Prostate gland (tissue), 2 donors: ENCODE data around the gene DDX39A. TPM values are rescaled to one million over a fixed set of nuclear protein-coding genes. Genes with fewer than 3 reads are reported as not detected.
"Not testable (repeated sequence)": the region's sequence is repeated elsewhere in the genome, so short reads cannot be mapped to it uniquely, and the experiment has no call there.

Source experiments
- DNase-seq: peaks from one replicate; pipeline ENCODE4 v3.0.0-alpha.2; 2019; ENCODE audit warnings: low spot score
- H3K27ac ChIP-seq, 2 donors: fragments of 200-600 bp; sonication (generic); 2 replicates each; pipeline ENCODE4 v1.5.1; 2017 to 2019
- H3K27me3 ChIP-seq: fragments of 200-600 bp; sonication (generic); replicated peaks from 2 replicates; pipeline ENCODE4 v1.5.1; 2019; ENCODE audit not compliant: insufficient read depth
- H3K36me3 ChIP-seq, 2 donors: fragments of 200-600 bp; sonication (generic); 1 replicate in 1 of 2; 2 replicates in 1 of 2; pipeline versions ENCODE4 v1.5.1 to v1.8.1; 2017 to 2019
- H3K4me1 ChIP-seq: fragments of 200-600 bp; sonication (generic); replicated peaks from 2 replicates; pipeline ENCODE4 v1.5.1; 2019
- H3K4me3 ChIP-seq, 2 donors: fragments of 200-600 bp; sonication (generic); 2 replicates each; pipeline ENCODE4 v1.5.1; 2017 to 2019
- H3K9me3 ChIP-seq: fragments of 200-600 bp; sonication (generic); 2 replicates; pipeline ENCODE4 v1.5.1; 2017
- CTCF ChIP-seq, 4 experiments: fragments of 200-600 bp in 2 of 4; fragments of 450-650 bp in 2 of 4; sonication (generic) in 2 of 4; IDR thresholded peaks; 1 replicate in 3 of 4; 2 replicates in 1 of 4; pipeline ENCODE4 v1.5.1; 2016 to 2019; ENCODE audit warnings: antibody characterized with exemption in 4 of 4, mild to moderate bottlenecking in 2 of 4, moderate library complexity in 2 of 4
- POLR2A ChIP-seq: fragments of 450-650 bp; IDR thresholded peaks from one replicate; pipeline ENCODE4 v1.6.1; 2016; ENCODE audit warnings: antibody characterized with exemption, mild to moderate bottlenecking
- POLR2AphosphoS5 ChIP-seq: sonication (generic); formaldehyde crosslinking; IDR thresholded peaks from one replicate; pipeline ENCODE4 v1.6.1; 2017; ENCODE audit warnings: antibody characterized with exemption
- WGBS: methylation state at CpG from one replicate; pipeline ENCODE4 v1.1.5; 2018; 5-methylcytosine and 5-hydroxymethylcytosine counted together
- intact Hi-C: fragments of 100-400 bp; cut with DNase I; formaldehyde crosslinking; loops from one replicate; pipeline ENCODE4 v1.14.2; 2022
- total RNA-seq, 2 donors: library from RNA; depleted of rRNA; stranded (reverse); fragments of >200 nt; gene quantifications; one replicate each; pipeline ENCODE4 v1.1.0, GENCODE V29; 2016

Gene DDX39A
- total RNA-seq, 2 donors from 2014 or later: 64.9 to 121 TPM

DNA sequence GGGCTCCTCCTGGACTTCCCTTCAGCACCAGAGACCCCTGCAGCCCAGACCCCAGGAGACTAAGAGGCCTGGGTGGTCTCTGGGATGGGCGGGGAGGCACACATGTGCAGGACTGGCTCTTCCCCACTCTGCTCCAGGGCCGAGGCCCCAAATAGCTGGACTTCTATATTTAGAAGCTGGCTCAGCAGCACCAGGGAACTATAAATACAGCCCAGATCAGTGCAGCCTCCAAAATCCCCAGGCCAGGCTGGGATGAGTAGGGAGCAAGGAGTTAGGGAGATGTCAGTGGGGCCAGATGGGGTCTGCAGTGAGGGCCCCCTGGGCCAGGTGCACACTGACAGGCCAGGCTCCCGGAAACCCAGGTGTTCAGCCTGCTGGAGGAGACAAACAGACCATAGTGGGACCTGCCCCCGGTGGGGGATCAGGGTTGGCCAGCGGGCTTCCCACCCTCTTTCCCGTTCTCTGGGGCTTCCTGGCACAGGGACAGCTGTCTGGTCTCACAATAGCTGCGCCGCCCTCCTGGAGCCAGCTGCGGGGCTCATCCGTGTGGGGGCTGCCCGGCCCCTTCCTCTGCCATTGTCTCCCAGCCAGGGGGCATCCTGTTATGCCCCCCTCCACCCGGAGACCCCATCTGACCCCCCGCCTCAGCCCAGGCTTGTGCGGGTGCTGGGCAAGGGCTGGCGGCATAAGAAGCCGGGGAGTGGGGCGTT, 43.4 kb downstream of the DDX39A start:
- intact Hi-C loops: no loop called here
- no peak for TF ChIP-seq CTCF (IDR thresholded peaks at IDR 0.05)
- TF ChIP-seq POLR2AphosphoS5: no peak
- no peak for TF ChIP-seq POLR2A
- no peak for DNase-seq
- H3K27me3 ChIP-seq: no peaks in the 10 kb centered on the region
- 50% methylated on average over 17 of the region's 17 CpGs for WGBS
- H3K36me3 ChIP-seq: no peaks in the 10 kb centered on the region
- H3K9me3 ChIP-seq: no peaks in the 10 kb centered on the region
- H3K4me3 ChIP-seq: no peak overlapping the region
- no peak overlapping the region for H3K27ac ChIP-seq
- H3K4me1 ChIP-seq: peaks cover 6% of the 10 kb centered on the region

DNA sequence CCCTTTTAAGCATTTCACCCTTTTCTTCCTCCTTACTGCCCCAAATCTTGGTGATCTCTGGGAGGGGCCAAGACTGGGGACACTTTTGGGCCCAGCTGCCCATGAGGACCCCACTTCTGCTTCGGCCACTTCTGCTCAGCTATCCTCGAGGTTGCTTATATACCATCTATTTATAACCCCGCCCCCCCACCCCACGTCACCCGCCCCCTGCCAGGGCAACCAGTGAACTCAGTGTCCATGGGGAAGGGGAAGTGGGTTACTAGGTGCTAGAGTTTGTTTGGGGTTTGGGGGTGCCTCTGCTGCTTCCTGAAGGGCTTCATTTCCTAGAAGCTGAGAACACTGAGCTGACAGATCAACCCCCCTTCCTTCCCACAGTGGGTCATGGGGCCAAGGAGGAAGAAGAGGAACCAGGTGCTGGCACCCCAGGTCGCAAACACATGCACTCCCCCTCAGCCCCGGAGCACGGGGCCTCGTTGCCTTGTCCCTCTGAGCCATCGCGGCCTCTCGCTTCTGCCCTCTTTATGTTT, 44.0 kb downstream of the DDX39A start:
- H3K27ac ChIP-seq: no peak overlapping the region
- H3K4me1 ChIP-seq: peaks cover 6% of the 10 kb centered on the region
- intact Hi-C loops: no loop called here
- H3K4me3 ChIP-seq: no peak overlapping the region
- TF ChIP-seq POLR2AphosphoS5: no peak
- no peak for TF ChIP-seq POLR2A
- TF ChIP-seq CTCF (IDR thresholded peaks at IDR 0.05): no peak
- no peaks in the 10 kb centered on the region for H3K36me3 ChIP-seq
- H3K27me3 ChIP-seq: no peaks in the 10 kb centered on the region
- DNase-seq: no peak
- H3K9me3 ChIP-seq: no peaks in the 10 kb centered on the region
- WGBS: 46% methylated on average over 12 of the region's 12 CpGs

DNA sequence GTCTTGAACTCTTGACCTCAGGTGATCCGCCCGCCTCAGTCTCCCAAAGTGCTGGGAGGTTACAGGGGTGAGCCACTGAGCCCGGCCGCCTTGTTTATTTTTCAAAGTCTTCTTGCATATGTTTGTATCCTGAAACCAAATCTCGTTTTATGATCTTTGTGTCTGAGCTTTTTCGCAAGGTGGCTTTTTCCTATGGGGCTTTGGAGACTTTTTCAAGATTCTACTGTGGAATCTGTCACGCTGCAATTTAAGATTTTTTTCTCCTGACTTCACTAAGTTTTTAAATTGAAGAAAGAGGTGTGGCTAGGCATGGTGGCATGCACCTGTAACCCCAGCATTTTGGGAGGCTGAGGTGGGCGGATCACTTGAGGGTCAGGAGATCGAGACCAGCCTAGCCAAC, 44.8 kb downstream of the DDX39A start:
- H3K4me1 ChIP-seq, H3K36me3 ChIP-seq, intact Hi-C loops, H3K9me3 ChIP-seq, H3K27me3 ChIP-seq, H3K4me3 ChIP-seq, H3K27ac ChIP-seq, DNase-seq: not testable (repeated sequence)
- WGBS: 92% methylated on average over 9 of the region's 9 CpGs

- H3K27me3 ChIP-seq, H3K4me1 ChIP-seq, H3K9me3 ChIP-seq, H3K36me3 ChIP-seq, DNase-seq, intact Hi-C loops, H3K27ac ChIP-seq, H3K4me3 ChIP-seq: not testable (repeated sequence)
- WGBS: 61% methylated on average over 6 of the region's 8 CpGs
These were observed 46.6 kb downstream of the DDX39A start for GRCh38 chr19:14372384-14373077.

DNA sequence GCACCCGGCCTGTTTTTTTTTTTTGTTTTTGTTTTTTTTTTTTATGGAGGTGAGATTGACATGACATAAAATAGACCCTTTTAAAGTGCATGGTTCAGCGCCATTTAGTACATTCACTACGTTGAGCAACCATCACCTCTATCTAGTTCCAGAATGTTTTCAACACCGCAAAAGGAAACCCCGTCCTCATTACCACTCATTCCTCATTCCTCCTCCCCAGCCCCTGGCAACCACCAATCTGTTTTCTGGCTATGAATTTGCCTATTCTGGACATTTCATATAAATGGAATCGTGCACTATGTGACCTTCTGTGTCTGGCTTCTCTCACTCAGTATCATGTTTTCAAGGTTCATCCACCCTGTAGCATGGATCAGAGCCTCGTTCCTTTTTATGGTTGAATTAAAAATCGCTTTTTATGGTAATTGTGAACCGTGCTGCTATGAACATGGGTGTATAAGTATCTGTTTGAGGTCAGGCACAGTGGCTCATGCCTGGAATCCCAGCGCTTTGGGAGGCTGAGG, 47.8 kb downstream of the DDX39A start:
- H3K4me3 ChIP-seq: no peak overlapping the region
- TF ChIP-seq CTCF (IDR thresholded peaks at IDR 0.05): no peak
- H3K4me1 ChIP-seq: peaks cover 6% of the 10 kb centered on the region
- no peaks in the 10 kb centered on the region for H3K27me3 ChIP-seq
- no peaks in the 10 kb centered on the region for H3K9me3 ChIP-seq
- H3K27ac ChIP-seq: no peak overlapping the region
- H3K36me3 ChIP-seq: no peaks in the 10 kb centered on the region
- intact Hi-C loops: no loop called here
- DNase-seq: no peak
- 76% methylated on average over 10 of the region's 10 CpGs for WGBS

GRCh38 chr19:14370940-14371280, 48.2 kb downstream of the DDX39A start:
- intact Hi-C loops: no loop called here
- TF ChIP-seq POLR2A (no peak), CTCF (IDR thresholded peaks at IDR 0.05) (no peak), POLR2AphosphoS5 (no peak)

More at GRCh38 chr19:14370940-14371280, 48.2 kb downstream of the DDX39A start:
- H3K4me3 ChIP-seq: no peak overlapping the region
- H3K9me3 ChIP-seq: no peaks in the 10 kb centered on the region
- no peaks in the 10 kb centered on the region for H3K27me3 ChIP-seq
- H3K4me1 ChIP-seq: peaks cover 6% of the 10 kb centered on the region
- no peak overlapping the region for H3K27ac ChIP-seq
- WGBS: 91% methylated on average over 4 of the region's 4 CpGs
- DNase-seq: no peak
- no peaks in the 10 kb centered on the region for H3K36me3 ChIP-seq
